ENCODE data around the gene PALLD. TPM values are rescaled to one million over a fixed set of nuclear protein-coding genes. Genes with fewer than 3 reads are reported as not detected.

PALLD gene
- total RNA-seq, 6 experiments from 2014 or later = 7.7 to 81.6 (median 24.8) TPM

GRCh38 chr4:168636040-168636439 is 139.2 kb downstream of the PALLD start:
- Histone ChIP-seq H3K27me3 (no peaks in the 10 kb centered on the region), H3K4me3 (no peak overlapping the region), H3K9me3 (no peaks in the 10 kb centered on the region), H3K36me3 (no peaks in the 10 kb centered on the region), H3K4me1 (peaks cover 0 to 5% (median 2%) of the 10 kb centered on the region in 4 donors), H3K27ac (no peak overlapping the region)
- no peak for TF ChIP-seq POLR2A (IDR thresholded peaks at IDR 0.05)
- TF ChIP-seq CTCF (IDR thresholded peaks at IDR 0.05) = no peak
- WGBS (ENCODE audit: insufficient coverage, low coverage, low lambda C conversion rate, missing lambda C conversion rate) = 49% methylated on average over 4 of the region's 5 CpGs
- DNase-seq (no peak), ATAC-seq (no peak)
- intact Hi-C loops (cut with DNase I) = no loop called here

GRCh38 chr4:168636506-168637196 is 139.8 kb downstream of the PALLD start:
- Histone ChIP-seq H3K27me3 (no peaks in the 10 kb centered on the region), H3K4me1 (peaks cover 0 to 5% (median 0%) of the 10 kb centered on the region in 4 donors), H3K9me3 (no peaks in the 10 kb centered on the region), H3K4me3 (no peak overlapping the region), H3K27ac (no peak overlapping the region), H3K36me3 (no peaks in the 10 kb centered on the region)
- no peak for TF ChIP-seq CTCF (IDR thresholded peaks at IDR 0.05)
- TF ChIP-seq POLR2A (IDR thresholded peaks at IDR 0.05) = no peak
- intact Hi-C loops (cut with DNase I) = no loop called here
- ATAC-seq = no peak
- no peak for DNase-seq
- WGBS (ENCODE audit: insufficient coverage, low coverage, low lambda C conversion rate, missing lambda C conversion rate) = 62% methylated on average over 3 of the region's 3 CpGs

- ATAC-seq = no peak
- no peaks in the 10 kb centered on the region for H3K36me3 ChIP-seq
- no peaks in the 10 kb centered on the region for H3K9me3 ChIP-seq
- no peak overlapping the region for H3K27ac ChIP-seq
- TF ChIP-seq POLR2A (IDR thresholded peaks at IDR 0.05) (no peak), CTCF (IDR thresholded peaks at IDR 0.05) (no peak)
- intact Hi-C loops (cut with DNase I) = no loop called here
- DNase-seq = no peak
- 94% methylated on average over 5 of the region's 5 CpGs for WGBS (ENCODE audit: insufficient coverage, low coverage, low lambda C conversion rate, missing lambda C conversion rate)
- H3K4me1 ChIP-seq = no peaks in the 10 kb centered on the region
- no peaks in the 10 kb centered on the region for H3K27me3 ChIP-seq
- H3K4me3 ChIP-seq = no peak overlapping the region
These were observed 141.3 kb downstream of the PALLD start for GRCh38 chr4:168637872-168638756.

GRCh38 chr4:168639914-168640313 is 143.1 kb downstream of the PALLD start:
- DNase-seq (no peak), ATAC-seq (no peak)
- H3K36me3 ChIP-seq = no peaks in the 10 kb centered on the region
- H3K4me1 ChIP-seq = no peaks in the 10 kb centered on the region
- intact Hi-C loops (cut with DNase I) = no loop called here
- no peak overlapping the region for H3K27ac ChIP-seq
- 90% methylated on average over 8 of the region's 8 CpGs for WGBS (ENCODE audit: insufficient coverage, low coverage, low lambda C conversion rate, missing lambda C conversion rate)
- no peaks in the 10 kb centered on the region for H3K27me3 ChIP-seq
- TF ChIP-seq POLR2A (IDR thresholded peaks at IDR 0.05) = no peak
- TF ChIP-seq CTCF (IDR thresholded peaks at IDR 0.05) = no peak
- H3K9me3 ChIP-seq = no peaks in the 10 kb centered on the region
- no peak overlapping the region for H3K4me3 ChIP-seq

Data from right lobe of liver (tissue), 6 donors.